ENCODE results near the gene PTPN3.
A peak's percentile ranks its signal among the peaks of the same experiment; 100 is the strongest.
"Not testable (repeated sequence)": the region's sequence is repeated elsewhere in the genome, so short reads cannot be mapped to it uniquely, and the experiment has no call there.

PTPN3 gene, protein sequence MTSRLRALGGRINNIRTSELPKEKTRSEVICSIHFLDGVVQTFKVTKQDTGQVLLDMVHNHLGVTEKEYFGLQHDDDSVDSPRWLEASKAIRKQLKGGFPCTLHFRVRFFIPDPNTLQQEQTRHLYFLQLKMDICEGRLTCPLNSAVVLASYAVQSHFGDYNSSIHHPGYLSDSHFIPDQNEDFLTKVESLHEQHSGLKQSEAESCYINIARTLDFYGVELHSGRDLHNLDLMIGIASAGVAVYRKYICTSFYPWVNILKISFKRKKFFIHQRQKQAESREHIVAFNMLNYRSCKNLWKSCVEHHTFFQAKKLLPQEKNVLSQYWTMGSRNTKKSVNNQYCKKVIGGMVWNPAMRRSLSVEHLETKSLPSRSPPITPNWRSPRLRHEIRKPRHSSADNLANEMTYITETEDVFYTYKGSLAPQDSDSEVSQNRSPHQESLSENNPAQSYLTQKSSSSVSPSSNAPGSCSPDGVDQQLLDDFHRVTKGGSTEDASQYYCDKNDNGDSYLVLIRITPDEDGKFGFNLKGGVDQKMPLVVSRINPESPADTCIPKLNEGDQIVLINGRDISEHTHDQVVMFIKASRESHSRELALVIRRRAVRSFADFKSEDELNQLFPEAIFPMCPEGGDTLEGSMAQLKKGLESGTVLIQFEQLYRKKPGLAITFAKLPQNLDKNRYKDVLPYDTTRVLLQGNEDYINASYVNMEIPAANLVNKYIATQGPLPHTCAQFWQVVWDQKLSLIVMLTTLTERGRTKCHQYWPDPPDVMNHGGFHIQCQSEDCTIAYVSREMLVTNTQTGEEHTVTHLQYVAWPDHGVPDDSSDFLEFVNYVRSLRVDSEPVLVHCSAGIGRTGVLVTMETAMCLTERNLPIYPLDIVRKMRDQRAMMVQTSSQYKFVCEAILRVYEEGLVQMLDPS

DNA sequence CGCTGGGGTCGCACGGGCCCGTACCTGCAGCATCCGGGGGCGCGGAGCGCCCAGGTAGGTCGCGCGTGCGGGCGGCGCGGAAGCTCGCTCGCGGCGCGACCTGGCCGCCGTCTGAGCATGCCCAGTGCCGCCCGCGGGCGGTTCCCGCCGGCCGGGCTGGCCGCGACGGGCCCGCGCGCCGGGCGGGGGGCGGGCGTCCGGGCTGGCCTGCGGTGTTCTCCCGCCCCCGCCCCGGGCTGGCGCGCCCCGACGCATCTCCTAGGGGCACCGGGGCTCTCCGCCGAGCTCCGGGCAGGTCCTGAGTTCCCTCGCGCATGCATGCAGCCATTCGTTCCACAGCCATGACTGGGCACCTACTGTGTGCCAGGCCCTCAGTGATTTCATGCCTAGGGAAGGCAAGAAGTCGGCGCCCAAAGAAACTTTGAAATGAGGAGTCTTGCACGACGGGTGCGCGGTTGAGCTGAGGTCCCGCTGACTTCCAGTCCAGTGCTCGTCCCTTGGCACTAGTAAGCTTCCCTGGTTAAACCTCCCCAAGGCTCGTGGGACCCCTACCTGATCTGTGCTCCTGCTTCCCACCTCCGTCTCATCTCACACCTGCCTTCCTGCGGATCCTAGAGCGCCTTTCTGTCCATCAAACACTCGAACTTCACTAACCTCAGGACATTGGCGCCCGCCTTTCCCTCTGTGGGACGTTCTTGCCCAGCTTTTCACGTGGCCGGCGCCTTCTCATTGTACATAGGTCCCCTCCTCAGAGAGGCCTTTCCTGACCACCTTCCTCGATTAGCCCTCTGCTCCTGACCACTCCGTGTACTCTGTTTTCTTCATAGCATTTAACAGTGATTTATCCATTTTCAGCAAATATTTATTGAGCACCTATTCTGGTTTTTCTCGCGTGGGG, at the start of gene PTPN3:
TSS of gene PTPN3 (minus strand) at position 113 of the 898 bp plus-strand sequence. CDS start 34,873 bp downstream, outside the sequence.
- no peak for DNase-seq (ENCODE audit: low spot score)

DNA sequence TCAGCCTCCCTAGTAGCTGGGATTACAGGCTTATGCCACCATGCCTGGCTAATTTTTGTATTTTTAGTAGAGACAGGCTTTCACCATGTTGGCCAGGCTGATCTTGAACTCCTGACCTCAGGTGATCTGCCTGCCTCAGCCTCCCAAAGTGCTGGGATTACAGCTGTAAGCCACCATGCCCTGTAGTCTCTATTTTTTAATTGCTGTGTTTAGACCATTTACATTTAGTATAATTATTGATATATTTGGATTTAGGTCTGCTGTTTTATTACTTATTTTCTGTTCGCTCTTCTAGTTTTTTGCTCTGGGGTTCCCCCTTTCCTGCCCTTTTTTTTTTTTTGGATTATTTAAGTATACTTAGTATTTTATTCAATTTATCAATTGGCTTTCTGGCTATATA, 46.8 kb upstream of the PTPN3 start:
- DNase-seq (ENCODE audit: low spot score) = not testable (repeated sequence)

DNA sequence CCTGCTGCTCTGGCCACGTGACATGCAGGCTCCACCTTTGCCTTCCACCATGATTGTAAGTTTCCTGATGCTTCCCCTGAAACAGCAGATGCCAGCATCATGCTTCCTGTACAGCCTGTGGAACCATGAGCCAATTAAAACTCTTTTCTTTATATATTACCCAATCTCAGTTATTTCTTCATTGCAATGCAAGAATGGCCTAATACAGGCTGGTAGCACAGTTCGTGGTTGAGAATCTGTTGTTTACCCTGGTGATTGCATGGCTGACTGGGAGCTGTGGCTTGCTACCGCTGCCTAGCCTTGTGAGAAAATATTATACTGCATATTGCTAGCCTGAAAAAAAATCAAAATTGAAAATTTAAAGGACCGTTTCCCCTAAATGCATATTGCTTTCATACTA, 44.8 kb upstream of the PTPN3 start:
- no peak for DNase-seq (ENCODE audit: low spot score)

DNA sequence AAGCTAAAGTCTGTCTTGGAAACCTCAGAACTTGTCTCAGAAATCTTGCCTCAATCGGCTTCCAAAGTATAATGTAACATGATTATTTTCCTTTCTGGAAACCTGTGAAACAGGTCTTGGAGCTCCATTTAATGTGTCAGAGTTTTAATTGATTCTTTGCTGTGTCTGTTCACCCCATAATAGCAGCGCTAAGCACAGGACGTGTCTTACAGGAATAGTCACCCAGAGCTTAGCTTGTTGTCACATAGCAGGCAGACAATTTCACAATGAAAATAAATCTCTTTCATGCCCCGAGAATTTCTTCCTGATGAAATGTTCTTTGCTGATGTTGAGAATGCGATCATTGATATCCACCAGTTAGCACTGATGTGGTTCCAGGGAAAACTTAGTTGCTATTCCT, 40.2 kb upstream of the PTPN3 start:
- DNase-seq (ENCODE audit: low spot score) = no peak

DNA sequence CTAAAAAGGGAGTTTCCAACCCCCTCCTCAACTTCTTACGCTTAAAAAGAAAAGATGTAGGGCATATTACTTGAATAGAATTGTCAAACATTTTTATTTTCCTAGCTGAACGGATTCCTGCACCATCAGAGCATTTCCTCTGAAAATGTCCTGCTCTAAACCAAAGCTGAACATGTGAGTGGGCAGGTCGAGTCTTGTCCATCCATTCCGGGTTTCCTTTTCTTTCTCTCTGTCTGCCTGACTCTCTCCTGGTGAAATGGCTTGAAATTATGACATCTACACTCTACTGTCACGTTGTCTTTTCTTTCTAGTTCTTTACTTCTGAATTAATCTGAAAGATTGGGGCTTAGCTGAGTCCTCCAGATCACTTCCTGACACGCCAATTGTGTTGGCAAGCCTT, 39.2 kb upstream of the PTPN3 start:
- no peak for DNase-seq (ENCODE audit: low spot score)

DNA sequence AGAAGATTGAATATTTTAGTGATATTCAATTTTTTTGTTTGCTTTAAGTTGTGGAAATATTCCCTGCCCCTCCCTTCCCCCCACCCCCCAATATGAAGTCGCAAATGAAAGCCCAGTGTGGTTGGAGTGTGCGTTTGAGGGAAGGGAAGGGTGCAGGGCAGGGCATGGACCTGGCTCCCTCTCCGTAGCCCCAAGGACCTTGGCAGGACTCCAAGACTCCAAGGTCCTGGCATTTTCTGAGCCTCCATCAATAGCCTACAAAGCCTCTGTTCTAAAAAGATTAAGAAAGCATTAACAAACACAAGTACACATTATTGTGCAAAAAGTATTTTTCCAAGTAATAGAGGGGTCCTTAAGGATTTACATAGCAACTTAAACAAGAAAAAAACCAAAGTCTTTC, 38.8 kb upstream of the PTPN3 start:
- no peak for DNase-seq (ENCODE audit: low spot score)

DNA sequence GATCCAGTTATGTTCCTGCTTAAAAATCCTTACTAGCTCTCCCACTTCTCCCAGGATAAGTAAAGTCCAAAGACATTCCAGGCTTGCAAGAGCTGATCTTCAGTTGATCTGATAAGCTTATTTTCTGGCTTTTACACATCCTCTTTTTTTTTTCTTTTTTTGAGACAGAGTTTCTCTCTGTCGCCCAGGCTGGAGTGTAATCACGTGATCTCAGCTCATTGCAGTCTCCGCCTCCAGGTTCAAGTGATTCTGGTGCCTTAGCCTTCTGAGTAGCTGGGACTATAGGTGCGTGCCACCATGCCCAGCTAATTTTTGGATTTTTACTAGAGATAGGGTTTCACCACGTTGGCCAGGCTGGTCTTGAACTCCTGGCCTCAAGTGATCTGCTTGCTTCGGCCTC, 37.3 kb upstream of the PTPN3 start:
- no peak for DNase-seq (ENCODE audit: low spot score)

DNA sequence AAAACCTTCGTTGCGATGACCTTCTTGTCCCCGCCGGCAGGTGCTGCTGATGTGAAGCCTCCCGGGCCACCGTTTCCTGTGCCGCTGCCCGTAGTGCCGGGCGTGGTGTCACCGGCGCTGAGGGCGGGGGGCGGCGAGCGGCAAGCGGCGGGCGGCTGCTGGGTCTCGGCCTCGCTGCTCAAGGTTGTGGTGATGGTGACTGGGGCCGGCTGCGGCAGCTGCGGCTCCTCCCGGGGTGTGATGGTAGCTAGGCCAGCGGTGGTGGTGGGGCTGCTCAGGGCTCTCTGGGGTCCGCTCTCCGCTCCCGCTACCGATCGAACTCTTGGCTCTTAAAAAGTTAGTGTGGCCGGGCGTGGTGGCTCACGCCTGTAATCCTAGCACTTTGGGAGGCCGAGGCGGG, 36.0 kb upstream of the PTPN3 start:
- DNase-seq (ENCODE audit: low spot score) = no peak

DNA sequence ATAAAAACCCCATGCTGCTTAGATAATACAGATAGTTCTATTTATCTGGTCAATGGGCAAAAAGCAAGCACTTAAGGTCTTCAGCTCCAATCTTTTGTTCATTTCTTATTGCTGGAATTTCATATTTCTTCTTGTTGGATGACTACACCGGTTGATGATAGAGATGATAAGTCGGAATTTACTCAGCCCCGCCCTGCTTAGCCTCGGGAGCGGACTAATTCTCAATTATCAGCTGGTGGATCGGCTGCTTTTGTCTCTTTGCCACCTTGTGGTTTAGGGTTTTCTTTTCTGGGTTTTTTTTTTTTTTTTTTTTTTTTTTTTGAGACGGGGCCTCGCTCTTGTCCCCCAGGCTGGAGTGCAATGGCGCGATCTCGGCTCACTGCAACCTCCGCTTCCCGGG, 34.5 kb upstream of the PTPN3 start:
- not testable (repeated sequence) for DNase-seq (ENCODE audit: low spot score)

DNA sequence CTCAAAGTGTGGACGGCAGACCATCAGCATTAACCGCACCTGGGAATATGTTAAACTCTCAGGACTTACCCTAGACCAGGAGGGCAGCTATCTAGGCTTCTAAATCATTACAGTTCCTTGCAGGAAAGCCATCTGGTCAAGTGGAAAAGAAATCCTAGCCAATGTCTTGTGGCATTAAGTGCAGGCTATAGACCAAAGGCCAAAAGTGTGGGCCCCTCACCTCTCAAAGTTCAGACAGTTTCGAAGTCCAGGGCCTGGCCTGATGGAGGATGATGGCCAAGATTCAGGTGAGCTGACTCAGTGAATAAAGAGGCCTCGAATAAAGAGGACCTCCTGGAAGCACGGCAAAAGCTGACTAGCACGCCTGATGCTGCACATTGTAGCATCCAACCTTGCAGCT, 24.0 kb upstream of the PTPN3 start:
- DNase-seq (ENCODE audit: low spot score) = no peak

DNA sequence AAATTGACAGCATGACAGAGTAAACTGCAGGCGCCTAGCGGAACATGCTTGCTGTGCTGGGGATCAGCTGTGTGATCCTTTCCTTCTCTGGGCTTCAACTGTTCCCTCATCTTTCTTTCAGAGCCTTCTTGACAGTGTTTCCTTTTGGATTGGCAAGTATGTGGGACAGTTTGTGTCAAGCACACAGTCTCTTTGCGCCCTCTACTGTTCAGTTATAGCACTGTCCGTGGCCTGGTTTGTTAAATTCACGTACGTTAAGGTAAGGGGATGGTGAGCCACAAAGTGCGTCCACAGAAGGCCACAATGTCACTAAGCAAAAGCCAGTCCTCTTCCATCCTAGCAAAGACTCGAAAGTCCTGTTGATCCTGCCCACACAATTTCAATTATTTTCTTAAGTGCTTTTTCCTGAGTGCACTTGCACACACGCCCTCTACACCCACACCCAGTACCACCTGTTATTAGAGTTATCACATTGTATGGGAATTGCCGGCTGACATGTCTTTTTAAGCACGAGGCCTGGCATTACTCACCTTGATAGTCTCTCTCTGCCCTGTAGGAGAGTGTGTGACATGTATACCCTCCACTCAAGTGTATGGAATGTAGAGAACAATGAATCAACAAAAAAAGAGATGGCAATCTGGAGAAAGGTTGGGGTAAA, 22.5 kb upstream of the PTPN3 start:
- DNase-seq (ENCODE audit: low spot score) = peak; percentile 75

DNA sequence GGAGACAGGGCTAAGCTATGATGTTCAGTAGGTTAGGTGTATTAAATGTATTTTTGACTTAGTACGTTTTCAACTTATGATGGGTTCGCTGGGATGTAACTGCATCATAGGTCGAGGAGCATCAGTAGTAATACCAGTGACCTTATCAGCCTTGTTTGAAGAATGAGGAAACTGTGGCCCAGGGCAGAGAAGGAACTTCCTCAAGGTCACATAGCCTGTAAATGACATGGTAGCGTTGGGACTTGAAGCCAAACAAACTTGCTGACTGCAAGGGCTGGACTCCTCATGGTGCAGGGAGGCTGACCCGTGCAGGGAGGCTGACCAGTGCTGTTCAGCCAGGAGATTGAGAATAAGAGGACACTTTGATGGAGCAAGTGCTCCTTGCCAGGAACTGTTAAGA, 21.3 kb upstream of the PTPN3 start:
- DNase-seq (ENCODE audit: low spot score) = no peak

DNA sequence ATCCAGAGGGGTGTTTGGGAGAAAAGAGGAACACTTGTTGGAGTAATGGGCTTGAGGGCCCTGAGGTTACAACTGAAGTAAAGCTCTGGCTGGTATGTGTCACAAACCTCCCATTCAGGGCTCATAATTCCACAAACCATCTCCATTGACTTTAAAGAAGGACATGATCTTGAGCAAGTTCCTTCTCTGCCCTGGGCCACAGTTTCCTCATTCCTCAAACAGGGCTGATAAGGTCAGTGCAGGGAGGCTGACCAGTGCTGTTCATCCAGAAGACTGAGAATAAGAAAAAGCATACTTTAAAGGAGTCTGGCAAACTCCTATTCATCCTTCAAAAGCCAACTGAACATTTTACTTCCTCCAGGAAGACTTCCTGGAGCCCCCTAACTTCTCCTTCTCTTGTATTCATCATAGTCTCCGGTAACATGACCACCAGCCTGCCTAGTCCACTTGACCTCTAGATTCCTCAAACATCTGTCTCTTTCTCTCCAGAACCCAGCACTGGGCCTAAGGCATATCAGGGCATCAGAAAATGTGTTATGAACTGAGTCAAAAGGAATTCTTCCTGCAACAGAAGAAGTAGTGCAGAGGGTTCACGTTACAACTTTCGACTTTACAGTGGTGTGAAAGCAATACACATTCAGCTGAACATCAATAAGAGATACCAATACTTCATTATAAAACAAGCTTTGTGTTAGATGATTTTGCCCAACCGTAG, 20.7 kb upstream of the PTPN3 start:
- no peak for DNase-seq (ENCODE audit: low spot score)

DNA sequence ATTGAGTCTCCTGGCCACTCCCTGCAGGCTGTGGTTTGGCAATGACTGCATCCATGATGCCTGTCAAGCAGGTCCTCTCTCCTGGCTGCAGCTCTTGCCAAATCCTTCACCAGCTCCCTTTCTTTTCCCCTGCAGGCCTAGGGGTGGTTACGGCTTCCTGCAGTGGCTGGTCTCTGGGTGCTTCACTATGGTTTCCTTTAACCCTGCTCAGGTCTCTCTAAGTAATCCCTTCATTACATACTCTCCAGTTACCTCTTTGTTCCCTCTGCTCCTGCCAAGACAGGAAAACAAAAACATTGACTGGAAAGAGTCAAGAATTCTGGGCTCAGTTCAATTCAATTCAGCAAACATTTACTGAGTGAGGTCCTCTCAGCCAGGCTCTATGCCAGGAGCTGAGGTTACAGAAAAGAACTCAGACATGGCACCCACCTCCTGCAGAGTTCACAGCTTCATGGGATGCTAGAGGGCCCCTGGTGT, 19.8 kb upstream of the PTPN3 start:
- no peak for DNase-seq (ENCODE audit: low spot score)

DNA sequence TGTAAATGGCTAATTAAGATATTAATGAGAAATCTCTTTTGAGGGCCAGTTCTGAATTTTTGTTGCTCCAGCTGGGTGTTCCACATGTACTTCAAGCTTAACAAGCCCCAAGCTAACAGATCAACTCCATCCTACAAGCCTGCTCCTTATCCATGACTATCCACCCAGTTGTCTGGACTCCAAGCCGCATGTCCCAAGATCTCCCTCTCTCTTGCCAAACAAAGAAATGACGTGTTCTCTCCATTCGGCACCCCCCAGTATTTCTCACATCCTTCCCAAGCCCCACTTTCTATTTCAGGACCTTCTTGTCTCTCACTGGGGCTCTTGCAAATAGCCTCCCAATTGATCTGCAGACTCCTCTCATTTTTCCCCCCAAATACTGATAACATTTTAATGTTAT, 15.8 kb upstream of the PTPN3 start:
- DNase-seq (ENCODE audit: low spot score) = no peak

DNA sequence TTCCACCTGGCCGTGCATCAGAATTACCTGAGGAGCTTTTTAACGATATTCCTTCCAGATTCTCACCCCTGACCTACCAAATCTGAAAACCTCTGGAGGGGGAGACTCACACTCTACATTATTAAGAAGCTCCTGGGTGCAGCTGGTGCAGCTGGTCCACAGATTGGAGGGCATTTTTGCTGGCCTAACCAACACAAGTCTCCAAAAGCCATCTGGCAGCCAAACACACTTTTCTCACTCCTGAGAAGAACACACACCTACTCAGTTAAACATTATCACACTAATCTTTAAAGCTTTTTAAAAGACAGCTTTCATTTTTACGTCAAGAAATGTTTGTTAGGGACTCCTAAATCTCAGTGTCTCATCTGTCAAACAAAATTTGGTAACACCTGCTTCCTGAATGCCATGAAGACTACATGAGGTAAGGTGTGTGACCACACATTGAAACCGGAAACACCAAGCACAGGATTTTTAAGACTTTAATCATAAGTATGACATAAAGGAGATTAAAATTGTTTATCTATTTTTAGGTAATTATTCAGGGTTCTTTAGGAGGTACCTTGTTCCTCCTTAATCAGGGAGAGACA, 14.2 kb upstream of the PTPN3 start:
- no peak for DNase-seq (ENCODE audit: low spot score)

DNA sequence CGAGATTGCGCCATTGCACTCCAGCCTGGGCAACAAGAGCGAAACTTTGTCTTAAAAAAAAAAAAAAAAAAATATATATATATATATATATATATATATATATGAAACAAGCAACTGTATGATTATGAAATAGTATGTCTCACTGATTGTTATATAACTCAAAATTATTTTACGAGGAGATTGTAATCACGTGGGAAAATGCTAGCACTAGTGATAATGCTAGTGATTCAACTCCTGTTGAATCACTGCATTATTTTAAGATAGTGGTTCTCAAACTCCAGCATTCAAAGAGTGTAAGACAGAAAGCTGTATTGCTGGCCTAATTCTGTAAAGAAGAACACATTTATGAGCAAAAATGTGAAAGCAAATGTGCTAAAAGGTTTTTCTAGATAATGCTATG, 12.4 kb upstream of the PTPN3 start:
- DNase-seq (ENCODE audit: low spot score) = no peak

DNA sequence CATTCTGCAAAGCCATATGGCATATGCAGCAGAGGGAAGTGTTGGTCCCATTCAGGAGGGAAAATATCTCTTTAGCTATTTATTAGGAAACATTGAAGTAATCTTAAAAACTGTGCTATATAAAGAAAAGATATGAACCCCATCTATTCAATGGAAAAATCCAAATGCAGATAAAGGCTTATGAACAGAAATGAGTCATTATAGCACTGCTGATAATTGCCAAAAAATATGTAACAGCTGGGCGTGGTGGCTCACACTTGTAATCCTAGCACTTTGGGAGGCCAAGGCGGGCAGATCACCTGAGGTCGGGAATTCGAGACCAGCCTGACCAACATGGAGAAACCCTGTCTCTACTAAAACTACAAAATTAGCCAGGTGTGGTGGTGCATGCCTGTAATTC, 11.9 kb upstream of the PTPN3 start:
- not testable (repeated sequence) for DNase-seq (ENCODE audit: low spot score)

DNA sequence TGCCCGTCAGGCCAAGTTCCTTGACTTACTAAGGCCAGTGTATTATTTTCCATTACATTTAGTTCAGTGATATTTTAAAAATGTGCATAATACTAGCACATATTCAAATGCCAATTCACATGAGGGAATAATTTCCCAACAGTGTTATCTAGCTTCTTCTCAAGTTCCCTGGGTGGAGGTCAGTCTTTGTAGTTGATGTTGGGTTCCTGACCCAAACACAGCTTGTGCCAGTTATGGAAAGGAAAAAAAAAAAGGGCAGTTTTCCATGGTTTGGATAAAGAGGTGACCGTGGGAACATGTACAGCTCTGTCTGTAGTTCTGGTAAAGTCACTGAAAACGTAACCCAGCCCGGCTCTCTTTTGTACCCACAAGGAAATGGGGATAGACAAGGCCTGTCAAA, 11.5 kb upstream of the PTPN3 start:
- DNase-seq (ENCODE audit: low spot score) = no peak

DNA sequence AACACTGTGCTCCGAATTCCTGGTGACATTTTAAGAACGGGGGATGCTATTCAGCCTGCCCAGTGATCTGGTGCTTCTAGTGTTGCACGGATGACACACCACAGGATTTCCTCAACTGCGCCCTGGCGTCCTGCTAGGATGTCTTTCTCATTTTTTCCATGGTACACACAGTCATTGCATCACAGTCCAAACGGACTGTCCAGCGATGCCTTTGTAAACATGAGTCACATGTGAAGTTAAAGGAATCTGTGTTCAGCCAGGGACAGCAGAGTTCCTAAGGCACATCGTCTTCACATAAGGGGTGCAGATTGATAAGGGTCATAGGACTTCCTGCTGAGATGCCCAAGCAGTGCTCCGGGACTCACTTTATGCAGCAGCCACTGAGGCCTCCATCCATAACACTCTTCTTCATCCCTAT, 9.3 kb upstream of the PTPN3 start:
- no peak for DNase-seq (ENCODE audit: low spot score)

Measured in cerebellar cortex (tissue), 1 donor.